ENCODE measurements around the gene EVPL.

EVPL gene

GRCh38 chr17:76014925-76015261 is 12.2 kb downstream of the EVPL start:
- DNase-seq: no peak

GRCh38 chr17:76014100-76014924 is 12.8 kb downstream of the EVPL start:
- peak; percentile 62 for DNase-seq

GRCh38 chr17:76013377-76013932 is 13.7 kb downstream of the EVPL start:
- no peak for DNase-seq

GRCh38 chr17:76011951-76012350 is 15.2 kb downstream of the EVPL start:
- no peak for DNase-seq

GRCh38 chr17:76009969-76010661 is 17.0 kb downstream of the EVPL start:
- DNase-seq: no peak

GRCh38 chr17:76009447-76009846 is 17.7 kb downstream of the EVPL start:
- no peak for DNase-seq

GRCh38 chr17:76008630-76009425 is 18.3 kb downstream of the EVPL start:
- DNase-seq: no peak

GRCh38 chr17:76008208-76008607 is 18.9 kb downstream of the EVPL start:
- DNase-seq: no peak

GRCh38 chr17:76007850-76008165 is 19.3 kb downstream of the EVPL start:
- DNase-seq: no peak

GRCh38 chr17:76007131-76007849 is 19.8 kb downstream of the EVPL start:
- DNase-seq: no peak

- DNase-seq: peak; percentile 61
Measured at GRCh38 chr17:76005263-76006149, 21.6 kb downstream of the EVPL start.

- no peak for DNase-seq
Measured at GRCh38 chr17:76004750-76005262, 22.3 kb downstream of the EVPL start.

GRCh38 chr17:76003915-76004314 is 23.2 kb downstream of the EVPL start:
- DNase-seq: no peak

GRCh38 chr17:76002100-76002499 is 25.0 kb downstream of the EVPL start:
- DNase-seq: no peak

- no peak for DNase-seq
Measured at GRCh38 chr17:76000755-76001521, 26.2 kb downstream of the EVPL start, which contains the start of gene CDK3. TSS of gene CDK3 (plus strand) at chr17:76000855. CDS start at chr17:76001426, 571 bp downstream.

- peak; percentile 31 for DNase-seq
Measured at GRCh38 chr17:76000016-76000754, 26.9 kb downstream of the EVPL start.

- no peak for DNase-seq
Measured at GRCh38 chr17:75998327-75998795, 28.7 kb downstream of the EVPL start.

GRCh38 chr17:75996665-75997590 is 30.2 kb downstream of the EVPL start:
- DNase-seq: peak; percentile 23
